GM12878 (cell line): ENCODE results near the gene ECT2.

Source experiments
- BHLHE40 ChIP-seq, 2 experiments: fragments of 450-650 bp in 1 of 2; IDR thresholded peaks; 2 replicates each; pipeline ENCODE4 v1.6.1; 2011 to 2017; ENCODE audit warnings: low read depth in 2 of 2, borderline replicate concordance in 1 of 2, improper control_type of control experiment in 1 of 2, low read length in 1 of 2, mild to moderate bottlenecking in 1 of 2
- ETV6 ChIP-seq, 2 experiments: fragments of 450-650 bp in 1 of 2; IDR thresholded peaks in 1 of 2; conservative IDR thresholded peaks in 1 of 2; 2 replicates each; pipeline ENCODE4 v1.6.1; 2014; ENCODE audit warnings: antibody characterized with exemption in 1 of 2, borderline replicate concordance in 1 of 2, low read depth in 1 of 2, mild to moderate bottlenecking in 1 of 2, moderate library complexity in 1 of 2
- HDAC2 ChIP-seq: fragments of 200-600 bp; sonication (generic); IDR thresholded peaks from 2 replicates; pipeline ENCODE4 v1.6.1; 2017
- MXI1 ChIP-seq: fragments of 150-350 bp; IDR thresholded peaks from 2 replicates; pipeline ENCODE4 v1.6.1; 2011; ENCODE audit warnings: low read depth, mild to moderate bottlenecking, inconsistent platforms, low read length, improper control_type of control experiment
- POLR2A ChIP-seq: IDR thresholded peaks from 2 replicates; pipeline ENCODE4 v1.6.1; 2011; ENCODE audit warnings: low read depth, mild to moderate bottlenecking, low read length
- RCOR1 ChIP-seq: conservative IDR thresholded peaks from 2 replicates; pipeline ENCODE4 v1.6.1; 2012; ENCODE audit warnings: low read depth, low read length, improper control_type of control experiment
- TCF3 ChIP-seq: IDR thresholded peaks from 2 replicates; pipeline ENCODE4 v1.6.1; 2012; ENCODE audit warnings: low read depth, mild to moderate bottlenecking, low read length, borderline replicate concordance; ENCODE audit not compliant: insufficient read depth
- ZBED1 ChIP-seq: IDR thresholded peaks from 2 replicates; pipeline ENCODE4 v1.6.1; 2016; ENCODE audit warnings: borderline replicate concordance
- ZNF274 ChIP-seq: IDR thresholded peaks from one replicate; pipeline ENCODE4 v1.8.0; 2011; ENCODE audit not compliant: insufficient read length, insufficient read depth
- TF ChIP-seq, protein P1 (sequence below), 3 experiments: IDR thresholded peaks in 2 of 3; conservative IDR thresholded peaks in 1 of 3; 2 replicates each; pipeline ENCODE4 v1.5.1; 2011; ENCODE audit warnings: low read depth in 3 of 3, low read length in 3 of 3, mild to moderate bottlenecking in 3 of 3, control low read depth in 2 of 3, moderate library complexity in 2 of 3, inconsistent platforms in 1 of 3, mixed read lengths in 1 of 3; ENCODE audit not compliant: control insufficient read depth in 2 of 3, insufficient read depth in 1 of 3; ENCODE audit errors: extremely low read depth in 1 of 3

- TF ChIP-seq BHLHE40 (IDR thresholded peaks at IDR 0.05; ENCODE audit: borderline replicate concordance in 1 of 2, low read depth in 2 of 2, low read length in 1 of 2) (no peak), ZNF274 (no peak), MXI1 (no peak), POLR2A (no peak), HDAC2 (no peak), TCF3 (no peak), RCOR1 (no peak), ETV6 (conservative IDR thresholded peaks at IDR 0.05 in 1 of 2, IDR thresholded peaks at IDR 0.05 in 1 of 2; ENCODE audit: borderline replicate concordance in 1 of 2, low read depth in 1 of 2) (no peak), ZBED1 (no peak)
- TF ChIP-seq, protein P1, sequence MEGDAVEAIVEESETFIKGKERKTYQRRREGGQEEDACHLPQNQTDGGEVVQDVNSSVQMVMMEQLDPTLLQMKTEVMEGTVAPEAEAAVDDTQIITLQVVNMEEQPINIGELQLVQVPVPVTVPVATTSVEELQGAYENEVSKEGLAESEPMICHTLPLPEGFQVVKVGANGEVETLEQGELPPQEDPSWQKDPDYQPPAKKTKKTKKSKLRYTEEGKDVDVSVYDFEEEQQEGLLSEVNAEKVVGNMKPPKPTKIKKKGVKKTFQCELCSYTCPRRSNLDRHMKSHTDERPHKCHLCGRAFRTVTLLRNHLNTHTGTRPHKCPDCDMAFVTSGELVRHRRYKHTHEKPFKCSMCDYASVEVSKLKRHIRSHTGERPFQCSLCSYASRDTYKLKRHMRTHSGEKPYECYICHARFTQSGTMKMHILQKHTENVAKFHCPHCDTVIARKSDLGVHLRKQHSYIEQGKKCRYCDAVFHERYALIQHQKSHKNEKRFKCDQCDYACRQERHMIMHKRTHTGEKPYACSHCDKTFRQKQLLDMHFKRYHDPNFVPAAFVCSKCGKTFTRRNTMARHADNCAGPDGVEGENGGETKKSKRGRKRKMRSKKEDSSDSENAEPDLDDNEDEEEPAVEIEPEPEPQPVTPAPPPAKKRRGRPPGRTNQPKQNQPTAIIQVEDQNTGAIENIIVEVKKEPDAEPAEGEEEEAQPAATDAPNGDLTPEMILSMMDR (IDR thresholded peaks at IDR 0.05 in 2 of 3, conservative IDR thresholded peaks at IDR 0.05 in 1 of 3; ENCODE audit: control insufficient read depth in 2 of 3, extremely low read depth in 1 of 3, insufficient read depth in 1 of 3, low read depth in 3 of 3, low read length in 3 of 3), result no peak
These were observed 11.1 kb upstream of the ECT2 start for GRCh38 chr3:172739462-172739861.
